HG02623 (cell line): Measurements from ENCODE around the gene DEFB127.
"Not testable (repeated sequence)": the region's sequence is repeated elsewhere in the genome, so short reads cannot be mapped to it uniquely, and the experiment has no call there.

Experiments used
- ATAC-seq: cut with Tn5 transposase; IDR thresholded peaks from one replicate; pipeline ENCODE4 v1.9.1; 2021; ENCODE audit warnings: moderate library complexity; ENCODE audit not compliant: unreplicated experiment

The DEFB127 gene

GRCh38 chr20:157154-157553, at the start of gene DEFB127:
Gene DEFB127 (plus strand): TSS chr20:157454. CDS start chr20:157545, 91 bp downstream.
- ATAC-seq: no peak

GRCh38 chr20:112396-112795, 44.9 kb upstream of the DEFB127 start:
- no peak for ATAC-seq

GRCh38 chr20:117518-117917, 39.7 kb upstream of the DEFB127 start:
- ATAC-seq: no peak

- ATAC-seq: not testable (repeated sequence)
Observed at GRCh38 chr20:129786-130323, 27.4 kb upstream of the DEFB127 start.

GRCh38 chr20:137668-138490, 19.4 kb upstream of the DEFB127 start:
- ATAC-seq: no peak

- no peak for ATAC-seq
Observed at GRCh38 chr20:142290-142689, 15.0 kb upstream of the DEFB127 start, which contains the start of gene DEFB126. Gene DEFB126 (plus strand): TSS chr20:142590. CDS start chr20:142629, 39 bp downstream.

GRCh38 chr20:145877-146276, 11.4 kb upstream of the DEFB127 start:
- no peak for ATAC-seq

GRCh38 chr20:152131-152530, 5.1 kb upstream of the DEFB127 start:
- no peak for ATAC-seq

GRCh38 chr20:164618-165017, 7.4 kb downstream of the DEFB127 start:
- ATAC-seq: no peak

GRCh38 chr20:168876-169275, 11.6 kb downstream of the DEFB127 start:
- no peak for ATAC-seq

GRCh38 chr20:184288-184687, 27.0 kb downstream of the DEFB127 start:
- no peak for ATAC-seq

- ATAC-seq: no peak
Observed at GRCh38 chr20:187733-188132, 30.5 kb downstream of the DEFB127 start.

GRCh38 chr20:189611-190010, 32.4 kb downstream of the DEFB127 start, which contains the start of gene DEFB128:
Gene DEFB128 (minus strand): TSS chr20:189711. CDS start chr20:189623, 88 bp downstream.
- no peak for ATAC-seq

GRCh38 chr20:198225-198624, 41.0 kb downstream of the DEFB127 start:
- ATAC-seq: no peak

- ATAC-seq: no peak
Observed at GRCh38 chr20:199996-200395, 42.7 kb downstream of the DEFB127 start.

- ATAC-seq: not testable (repeated sequence)
Observed at GRCh38 chr20:203630-204029, 46.4 kb downstream of the DEFB127 start.
